Stimulated activated naive B cell treated with anti-CD40 and anti-IgM and Interleukin-4, amounts not matched to agents 10 μg/mL and 1 μg/mL and 100 μg/mL, for 72 hours (primary cell): ENCODE measurements around the gene LGR5.

Source experiments
- ATAC-seq, 2 donors: fragments of 150-1000 bp; cut with Tn5 transposase; replicated peaks; 2 replicates each; pipeline ENCODE4 v1.10.0; 2021; ENCODE audit warnings: moderate library complexity in 1 of 2
- DNase-seq: peaks from one replicate; pipeline ENCODE4 v3.0.0; 2021
- H3K27ac Mint-ChIP-seq: one replicate; pipeline ENCODE4 v1.8.0; 2022; ENCODE audit warnings: mild to moderate bottlenecking, mixed read lengths
- H3K27me3 Mint-ChIP-seq, 2 donors: one replicate each; pipeline ENCODE4 v1.8.0; 2022; ENCODE audit warnings: mixed read lengths in 2 of 2
- H3K36me3 Mint-ChIP-seq, 2 donors: one replicate each; pipeline ENCODE4 v1.8.0; 2022; ENCODE audit warnings: mixed read lengths in 2 of 2, mild to moderate bottlenecking in 1 of 2
- H3K4me1 Mint-ChIP-seq, 2 donors: one replicate each; pipeline ENCODE4 v1.8.0; 2022; ENCODE audit warnings: mixed read lengths in 2 of 2, mild to moderate bottlenecking in 1 of 2
- H3K4me3 Mint-ChIP-seq, 2 donors: one replicate each; pipeline ENCODE4 v1.8.0; 2022; ENCODE audit warnings: mild to moderate bottlenecking in 2 of 2, mixed read lengths in 2 of 2, moderate library complexity in 1 of 2
- H3K9me3 Mint-ChIP-seq, 2 donors: one replicate each; pipeline ENCODE4 v1.8.0; 2022; ENCODE audit warnings: mixed read lengths in 2 of 2, mild to moderate bottlenecking in 1 of 2

Gene LGR5

GRCh38 chr12:71439613-71440344, at the start of gene LGR5:
LGR5 (plus strand) TSS chr12:71439798; CDS start chr12:71440081, 283 bp downstream.
- H3K9me3 Mint-ChIP-seq = peaks cover 12 to 22% of the 10 kb centered on the region in 2 donors
- ATAC-seq (peak; percentile 67 to 68), DNase-seq (peak; percentile 6)
- peaks cover 21 to 36% of the 10 kb centered on the region in 2 donors for H3K4me1 Mint-ChIP-seq
- peak within 1 kb of the TSS; percentile 75 for H3K27ac Mint-ChIP-seq
- H3K36me3 Mint-ChIP-seq = peaks cover 11 to 16% of the 10 kb centered on the region in 2 donors
- peaks cover 40 to 50% of the 10 kb centered on the region in 2 donors for H3K27me3 Mint-ChIP-seq
- peak within 1 kb of the TSS; percentile 88 to 89 for H3K4me3 Mint-ChIP-seq

- ATAC-seq = peak; percentile 81 to 82
- Mint-ChIP-seq H3K4me1 (no peaks in the 10 kb centered on the region), H3K27me3 (peaks cover 5 to 7% of the 10 kb centered on the region in 2 donors), H3K27ac (no peak overlapping the region), H3K36me3 (no peaks in the 10 kb centered on the region), H3K4me3 (no peak overlapping the region), H3K9me3 (no peaks in the 10 kb centered on the region)
- DNase-seq = no peak
Observed at GRCh38 chr12:71392521-71393145, 47.0 kb upstream of the LGR5 start.

- peaks cover under 1 to 3% of the 10 kb centered on the region in 2 donors for H3K27me3 Mint-ChIP-seq
- no peaks in the 10 kb centered on the region for H3K4me1 Mint-ChIP-seq
- ATAC-seq (no peak), DNase-seq (no peak)
- no peaks in the 10 kb centered on the region for H3K9me3 Mint-ChIP-seq
- H3K4me3 Mint-ChIP-seq = no peak overlapping the region
- no peak overlapping the region for H3K27ac Mint-ChIP-seq
- no peaks in the 10 kb centered on the region for H3K36me3 Mint-ChIP-seq
Observed at GRCh38 chr12:71393625-71394024, 46.0 kb upstream of the LGR5 start.

- H3K27ac Mint-ChIP-seq = no peak overlapping the region
Observed at GRCh38 chr12:71397433-71397954, 42.1 kb upstream of the LGR5 start.

GRCh38 chr12:71399197-71399596, 40.4 kb upstream of the LGR5 start:
- ATAC-seq (no peak), DNase-seq (no peak)
- peaks cover 13 to 20% of the 10 kb centered on the region in 2 donors for H3K27me3 Mint-ChIP-seq
- no peaks in the 10 kb centered on the region for H3K4me1 Mint-ChIP-seq
- no peaks in the 10 kb centered on the region for H3K36me3 Mint-ChIP-seq
- peaks cover 4 to 5% of the 10 kb centered on the region in 2 donors for H3K9me3 Mint-ChIP-seq
- no peak overlapping the region for H3K4me3 Mint-ChIP-seq
- no peak overlapping the region for H3K27ac Mint-ChIP-seq

More at GRCh38 chr12:71397433-71397954, 42.1 kb upstream of the LGR5 start:
- Mint-ChIP-seq H3K4me1 (no peaks in the 10 kb centered on the region), H3K27me3 (peaks cover under 1 to 9% of the 10 kb centered on the region in 2 donors), H3K36me3 (no peaks in the 10 kb centered on the region), H3K9me3 (no peaks in the 10 kb centered on the region), H3K4me3 (no peak overlapping the region)
- ATAC-seq (no peak), DNase-seq (no peak)

GRCh38 chr12:71400481-71400880, 39.1 kb upstream of the LGR5 start:
- Mint-ChIP-seq H3K27me3 (peaks cover 17 to 33% of the 10 kb centered on the region in 2 donors), H3K4me1 (no peaks in the 10 kb centered on the region), H3K9me3 (peaks cover 8 to 9% of the 10 kb centered on the region in 2 donors), H3K36me3 (peaks cover 2 to 4% of the 10 kb centered on the region in 2 donors), H3K27ac (no peak overlapping the region), H3K4me3 (no peak overlapping the region)
- DNase-seq = no peak
- peak; percentile 38 to 54 for ATAC-seq

- H3K4me1 Mint-ChIP-seq = no peaks in the 10 kb centered on the region
- no peak for ATAC-seq
- H3K27me3 Mint-ChIP-seq = peaks cover 21 to 31% of the 10 kb centered on the region in 2 donors
- H3K9me3 Mint-ChIP-seq = peaks cover 18 to 21% of the 10 kb centered on the region in 2 donors
- no peak overlapping the region for H3K27ac Mint-ChIP-seq
- no peak for DNase-seq
- H3K4me3 Mint-ChIP-seq = no peak overlapping the region
- H3K36me3 Mint-ChIP-seq = peaks cover 2 to 7% of the 10 kb centered on the region in 2 donors
Observed at GRCh38 chr12:71405884-71406283, 33.7 kb upstream of the LGR5 start.

GRCh38 chr12:71407732-71408131, 31.9 kb upstream of the LGR5 start:
- no peak for DNase-seq
- no peak for ATAC-seq
- Mint-ChIP-seq H3K27me3 (peaks cover 18 to 26% of the 10 kb centered on the region in 2 donors), H3K4me1 (no peaks in the 10 kb centered on the region), H3K27ac (no peak overlapping the region), H3K9me3 (peaks cover 27 to 35% of the 10 kb centered on the region in 2 donors), H3K36me3 (peaks cover 3 to 11% of the 10 kb centered on the region in 2 donors), H3K4me3 (no peak overlapping the region)

- Mint-ChIP-seq H3K27me3 (peaks cover under 1 to 3% of the 10 kb centered on the region in 2 donors), H3K9me3 (peaks cover 24 to 26% of the 10 kb centered on the region in 2 donors), H3K36me3 (peaks cover 2 to 7% of the 10 kb centered on the region in 2 donors), H3K4me1 (no peaks in the 10 kb centered on the region), H3K27ac (no peak overlapping the region), H3K4me3 (no peak overlapping the region)
- ATAC-seq (no peak), DNase-seq (no peak)
Observed at GRCh38 chr12:71410844-71411243, 28.8 kb upstream of the LGR5 start.

GRCh38 chr12:71411635-71412034, 28.0 kb upstream of the LGR5 start:
- no peak for ATAC-seq
- Mint-ChIP-seq H3K27ac (no peak overlapping the region), H3K4me1 (no peaks in the 10 kb centered on the region), H3K27me3 (peaks cover 0 to 3% of the 10 kb centered on the region in 2 donors), H3K9me3 (peaks cover 24 to 26% of the 10 kb centered on the region in 2 donors), H3K4me3 (no peak overlapping the region), H3K36me3 (peaks cover 2 to 7% of the 10 kb centered on the region in 2 donors)
- no peak for DNase-seq

GRCh38 chr12:71415336-71416231, 24.0 kb upstream of the LGR5 start:
- Mint-ChIP-seq H3K27me3 (peaks cover 0 to 6% of the 10 kb centered on the region in 2 donors), H3K4me3 (no peak overlapping the region), H3K27ac (no peak overlapping the region), H3K36me3 (peaks cover 2 to 4% of the 10 kb centered on the region in 2 donors), H3K9me3 (peaks cover 15 to 18% of the 10 kb centered on the region in 2 donors), H3K4me1 (peaks cover 0 to 5% of the 10 kb centered on the region in 2 donors)
- peak; percentile 88 to 90 for ATAC-seq
- peak; percentile 15 for DNase-seq

- Mint-ChIP-seq H3K36me3 (peaks cover 0 to under 1% of the 10 kb centered on the region in 2 donors), H3K27ac (no peak overlapping the region), H3K9me3 (peaks cover 3 to 10% of the 10 kb centered on the region in 2 donors), H3K27me3 (peaks cover 0 to 6% of the 10 kb centered on the region in 2 donors), H3K4me3 (no peak overlapping the region), H3K4me1 (peaks cover 0 to 5% of the 10 kb centered on the region in 2 donors)
- DNase-seq (no peak), ATAC-seq (no peak)
Observed at GRCh38 chr12:71417181-71417580, 22.4 kb upstream of the LGR5 start.

GRCh38 chr12:71420775-71421406, 18.7 kb upstream of the LGR5 start:
- Mint-ChIP-seq H3K9me3 (no peaks in the 10 kb centered on the region), H3K27ac (no peak overlapping the region), H3K27me3 (peaks cover 9 to 21% of the 10 kb centered on the region in 2 donors), H3K36me3 (no peaks in the 10 kb centered on the region), H3K4me1 (peaks cover 4 to 10% of the 10 kb centered on the region in 2 donors), H3K4me3 (no peak overlapping the region)
- DNase-seq = no peak
- ATAC-seq = no peak
